Ramos (cell line): ENCODE measurements around the gene OR8K1.

Experiments
- in situ Hi-C: fragments of 300-500 bp; cut with MboI; formaldehyde crosslinking; loops from one replicate; pipeline ENCODE4 v1.14.3; 2022; ENCODE audit warnings: low sequenced_read_pairs; ENCODE audit not compliant: unreplicated experiment

The OR8K1 gene

GRCh38 chr11:56345739-56346138 lies at the start of gene OR8K1:
TSS of gene OR8K1 (plus strand) at chr11:56346039. CDS start at chr11:56346039, 0 bp downstream.
- in situ Hi-C loops, result no loop called here

- in situ Hi-C loops, result no loop called here
Measured at GRCh38 chr11:56296898-56297297, 48.9 kb upstream of the OR8K1 start.

GRCh38 chr11:56307836-56308235 lies 38.0 kb upstream of the OR8K1 start:
- in situ Hi-C loops, result no loop called here

GRCh38 chr11:56314844-56315243 lies 31.0 kb upstream of the OR8K1 start, which contains the start of gene OR8K3:
TSS of gene OR8K3 (plus strand) at chr11:56315144. CDS start at chr11:56318307, 3,163 bp downstream.
- in situ Hi-C loops, result no loop called here

GRCh38 chr11:56331861-56332491 lies 13.9 kb upstream of the OR8K1 start:
- in situ Hi-C loops, result no loop called here

GRCh38 chr11:56333156-56333555 lies 12.7 kb upstream of the OR8K1 start:
- in situ Hi-C loops, result no loop called here

- in situ Hi-C loops, result no loop called here
Measured at GRCh38 chr11:56340289-56340688, 5.5 kb upstream of the OR8K1 start.

- in situ Hi-C loops, result no loop called here
Measured at GRCh38 chr11:56353991-56354390, 8.2 kb downstream of the OR8K1 start, which contains the start of gene OR8J1. TSS of gene OR8J1 (plus strand) at chr11:56354291. CDS start at chr11:56360247, 5,956 bp downstream.

- in situ Hi-C loops, result no loop called here
Measured at GRCh38 chr11:56375324-56375723, 29.5 kb downstream of the OR8K1 start, which contains the start of gene OR8U1. TSS of gene OR8U1 (plus strand) at chr11:56375624. CDS start at chr11:56375624, 0 bp downstream.

- in situ Hi-C loops, result no loop called here
Measured at GRCh38 chr11:56380120-56380519, 34.3 kb downstream of the OR8K1 start.

GRCh38 chr11:56394381-56394780 lies 48.5 kb downstream of the OR8K1 start:
- in situ Hi-C loops, result no loop called here

- in situ Hi-C loops, result no loop called here
Measured at GRCh38 chr11:56396047-56396446, 50.2 kb downstream of the OR8K1 start.
